ENCODE measurements around the gene FRMD8. TPM values are rescaled to one million over a fixed set of nuclear protein-coding genes. Genes with fewer than 3 reads are reported as not detected.

FRMD8 gene
- total and polyA plus RNA-seq, 2 experiments from 2014 or later: 7.0 to 35.4 TPM

- Histone ChIP-seq H3K4me1 (ENCODE audit: insufficient read depth) (peaks cover 6% of the 10 kb centered on the region; the same call in 1 of the 2 replicates), H3F3A (replicated peaks; ENCODE audit: low read depth) (peaks cover 16% of the 10 kb centered on the region), H4K20me1 (replicated peaks; ENCODE audit: insufficient read depth) (peaks cover 7% of the 10 kb centered on the region; the same call in 1 of the 2 replicates), H3K36me3 (ENCODE audit: insufficient read depth) (peaks cover 19% of the 10 kb centered on the region), H3K27me3 (ENCODE audit: insufficient read depth) (peaks cover 31% of the 10 kb centered on the region), H3K27ac (ENCODE audit: low read depth) (0 out of 2 replicates have a peak overlapping the region, but pooled peaks have one; percentile 3), H3K4me3 (peak overlapping the region; percentile 92), H3K4me2 (peak overlapping the region; percentile 99), H2AFZ (0 out of 2 replicates have a peak overlapping the region, but pooled peaks have one; percentile 85), H3K9me2 (ENCODE audit: insufficient read depth) (no peaks in the 10 kb centered on the region), H3K79me2 (replicated peaks; ENCODE audit: insufficient read depth) (no peaks in the 10 kb centered on the region)
- H3K4me3 Mint-ChIP-seq: peak overlapping the region; percentile 69
- ATAC-seq: peak; percentile 37
- no peaks in the 10 kb centered on the region for H3K9me3 Mint-ChIP-seq
- peaks cover 37% of the 10 kb centered on the region for H3K27me3 Mint-ChIP-seq (ENCODE audit: insufficient read depth, low read depth, poor library complexity)
- TF ChIP-seq JUNB (IDR thresholded peaks at IDR 0.05; ENCODE audit: unreplicated experiment) (no peak), POLR2AphosphoS5 (IDR thresholded peaks at IDR 0.05; ENCODE audit: low read depth) (peak; percentile 45; the same call in 1 of the 2 replicates), ZNF331 (CRISPR knock-in tag; IDR thresholded peaks at IDR 0.05; ENCODE audit: low read depth) (no peak), EZH2phosphoT487 (IDR thresholded peaks at IDR 0.05; ENCODE audit: unreplicated experiment) (no peak)
- no peak overlapping the region for H3K27ac Mint-ChIP-seq
- peaks cover 38% of the 10 kb centered on the region for H3K36me3 Mint-ChIP-seq (ENCODE audit: low read depth)
- no peak for DNase-seq (ENCODE audit: low spot score)
- H3K4me1 Mint-ChIP-seq: peaks cover 10% of the 10 kb centered on the region
Observed at GRCh38 chr11:65353900-65354264, 32.6 kb upstream of the FRMD8 start.

- H3K4me2 ChIP-seq: peak within 1 kb of the TSS; percentile 99
- H2AFZ ChIP-seq: peak within 1 kb of the TSS; percentile 98
- H3K4me1 ChIP-seq (ENCODE audit: insufficient read depth): peaks cover 6% of the 10 kb centered on the region; the same call in 1 of the 2 replicates
- peak within 1 kb of the TSS; percentile 84 for H3K4me3 Mint-ChIP-seq
- peak within 1 kb of the TSS; percentile 92 for H3K4me3 ChIP-seq
- H3K4me1 Mint-ChIP-seq: peaks cover 10% of the 10 kb centered on the region
- peaks cover 14% of the 10 kb centered on the region for H3F3A ChIP-seq (replicated peaks; ENCODE audit: low read depth)
- DNase-seq (ENCODE audit: low spot score) (peak; percentile 99), ATAC-seq (peak; percentile 86)
- H3K79me2 ChIP-seq (replicated peaks; ENCODE audit: insufficient read depth): no peaks in the 10 kb centered on the region
- TF ChIP-seq REST (IDR thresholded peaks at IDR 0.05; ENCODE audit: unreplicated experiment) (peak; percentile 95), JUNB (IDR thresholded peaks at IDR 0.05; ENCODE audit: unreplicated experiment) (no peak), POLR2AphosphoS5 (IDR thresholded peaks at IDR 0.05; ENCODE audit: low read depth) (peak; percentile 49; the same call in 1 of the 2 replicates)
- no peaks in the 10 kb centered on the region for H3K9me3 Mint-ChIP-seq
- H3K27ac Mint-ChIP-seq: no peak within 1 kb of the TSS
- H3K36me3 ChIP-seq (ENCODE audit: insufficient read depth): peaks cover 13% of the 10 kb centered on the region
- H3K27ac ChIP-seq (ENCODE audit: low read depth): 0 out of 2 replicates have a peak within 1 kb of the TSS, but pooled peaks have one; percentile 3
- H3K9me2 ChIP-seq (ENCODE audit: insufficient read depth): no peaks in the 10 kb centered on the region
- H3K36me3 Mint-ChIP-seq (ENCODE audit: low read depth): peaks cover 33% of the 10 kb centered on the region
- H3K27me3 ChIP-seq (ENCODE audit: insufficient read depth): peaks cover 31% of the 10 kb centered on the region
- H4K20me1 ChIP-seq (replicated peaks; ENCODE audit: insufficient read depth): peaks cover 7% of the 10 kb centered on the region; the same call in 1 of the 2 replicates
- peaks cover 37% of the 10 kb centered on the region for H3K27me3 Mint-ChIP-seq (ENCODE audit: insufficient read depth, low read depth, poor library complexity)
Observed at GRCh38 chr11:65354265-65355012, 32.0 kb upstream of the FRMD8 start, which contains the start of gene TIGD3. TSS of gene TIGD3 (plus strand) at chr11:65354751. CDS start at chr11:65355809, 1,058 bp downstream.
